Calu3 (cell line): ENCODE data around the gene ATL2. TPM values are rescaled to one million over a fixed set of nuclear protein-coding genes. Genes with fewer than 3 reads are reported as not detected.
"Not testable (repeated sequence)": the region's sequence is repeated elsewhere in the genome, so short reads cannot be mapped to it uniquely, and the experiment has no call there.

ENCODE experiments used
- BruUV-seq: library from RNA; stranded (reverse); fragments of 400-500 nt; replicated peaks from 2 replicates; lab custom pipeline; 2021; lab: Mats Ljungman, UMichigan
- CTCF ChIA-PET: fragments of 300-600 bp; sonication (Branson Sonifier 250); formaldehyde crosslinking; loops from one replicate; lab custom pipeline; 2022; ENCODE audit warnings: antibody characterized with exemption; lab: Charles Lee
- DNase-seq: peaks from one replicate; pipeline ENCODE4 v3.0.0; 2022
- H3K27ac Mint-ChIP-seq: one replicate; pipeline ENCODE4 v1.8.0; 2022; ENCODE audit warnings: mixed read lengths; ENCODE audit not compliant: unreplicated experiment
- H3K27me3 Mint-ChIP-seq: one replicate; pipeline ENCODE4 v1.8.0; 2022; ENCODE audit warnings: mixed read lengths; ENCODE audit not compliant: unreplicated experiment
- H3K36me3 Mint-ChIP-seq: one replicate; pipeline ENCODE4 v1.8.0; 2022; ENCODE audit warnings: mild to moderate bottlenecking, moderate library complexity, mixed read lengths; ENCODE audit not compliant: insufficient read depth, unreplicated experiment
- H3K4me1 Mint-ChIP-seq: one replicate; pipeline ENCODE4 v1.8.0; 2022; ENCODE audit warnings: mild to moderate bottlenecking, low read depth, mixed read lengths; ENCODE audit not compliant: unreplicated experiment
- H3K4me3 Mint-ChIP-seq: one replicate; pipeline ENCODE4 v1.8.0; 2022; ENCODE audit warnings: mild to moderate bottlenecking, low read depth, moderate library complexity, mixed read lengths; ENCODE audit not compliant: unreplicated experiment
- H3K9me3 Mint-ChIP-seq: one replicate; pipeline ENCODE4 v1.8.0; 2022; ENCODE audit warnings: low read depth, mixed read lengths; ENCODE audit not compliant: unreplicated experiment
- intact Hi-C: fragments of 100-400 bp; cut with micrococcal nuclease; formaldehyde crosslinking; loops from one replicate; pipeline ENCODE4 v1.10.0; 2022; ENCODE audit not compliant: unreplicated experiment
- total RNA-seq: library from RNA; stranded (reverse); gene quantifications from 2 replicates; pipeline ENCODE4 v1.2.3, GENCODE V29; 2022
- TF ChIP-seq, protein P1 (sequence below): fragments of 200-600 bp; IDR thresholded peaks from one replicate; pipeline ENCODE4 v1.8.0; 2022; ENCODE audit warnings: antibody characterized with exemption; ENCODE audit not compliant: unreplicated experiment

ATL2 gene
- total RNA-seq, 1 experiment from 2014 or later, result 118 TPM

- DNase-seq, result no peak
- Mint-ChIP-seq H3K36me3 (peaks cover 11% of the 10 kb centered on the region), H3K9me3 (no peaks in the 10 kb centered on the region), H3K4me3 (no peak overlapping the region), H3K27me3 (no peaks in the 10 kb centered on the region), H3K27ac (no peak overlapping the region), H3K4me1 (peaks cover 9% of the 10 kb centered on the region)
- CTCF ChIA-PET, result no interaction called here
- intact Hi-C loops, result no loop called here
- BruUV-seq, result TSS peak; percentile 4
- TF ChIP-seq, protein P1, sequence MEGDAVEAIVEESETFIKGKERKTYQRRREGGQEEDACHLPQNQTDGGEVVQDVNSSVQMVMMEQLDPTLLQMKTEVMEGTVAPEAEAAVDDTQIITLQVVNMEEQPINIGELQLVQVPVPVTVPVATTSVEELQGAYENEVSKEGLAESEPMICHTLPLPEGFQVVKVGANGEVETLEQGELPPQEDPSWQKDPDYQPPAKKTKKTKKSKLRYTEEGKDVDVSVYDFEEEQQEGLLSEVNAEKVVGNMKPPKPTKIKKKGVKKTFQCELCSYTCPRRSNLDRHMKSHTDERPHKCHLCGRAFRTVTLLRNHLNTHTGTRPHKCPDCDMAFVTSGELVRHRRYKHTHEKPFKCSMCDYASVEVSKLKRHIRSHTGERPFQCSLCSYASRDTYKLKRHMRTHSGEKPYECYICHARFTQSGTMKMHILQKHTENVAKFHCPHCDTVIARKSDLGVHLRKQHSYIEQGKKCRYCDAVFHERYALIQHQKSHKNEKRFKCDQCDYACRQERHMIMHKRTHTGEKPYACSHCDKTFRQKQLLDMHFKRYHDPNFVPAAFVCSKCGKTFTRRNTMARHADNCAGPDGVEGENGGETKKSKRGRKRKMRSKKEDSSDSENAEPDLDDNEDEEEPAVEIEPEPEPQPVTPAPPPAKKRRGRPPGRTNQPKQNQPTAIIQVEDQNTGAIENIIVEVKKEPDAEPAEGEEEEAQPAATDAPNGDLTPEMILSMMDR, result no peak
These were observed 86.7 kb downstream of the ATL2 start for GRCh38 chr2:38290332-38290731.

DNA sequence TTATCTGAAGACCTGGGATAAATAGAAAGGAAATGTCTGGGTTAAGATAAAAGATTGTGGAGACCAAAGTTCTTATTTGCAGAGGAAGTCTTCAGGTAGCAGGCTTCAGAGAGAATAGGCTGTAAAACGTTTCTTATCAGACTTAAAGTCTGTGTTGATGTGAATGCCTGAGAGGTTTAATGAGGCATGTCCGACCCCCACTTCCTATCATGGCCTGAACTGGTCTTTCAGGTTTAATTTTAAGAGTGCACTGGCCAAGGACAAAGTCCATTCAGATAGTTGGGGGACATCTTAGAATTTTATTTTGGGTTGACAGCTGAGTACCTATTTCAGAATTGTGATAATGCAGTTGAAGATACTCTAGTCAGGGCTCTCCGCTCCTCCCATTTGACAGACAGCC lies 92.1 kb downstream of the ATL2 start:
- intact Hi-C loops, result no loop called here
- no peak overlapping the region for H3K27ac Mint-ChIP-seq
- H3K27me3 Mint-ChIP-seq, result no peaks in the 10 kb centered on the region
- TF ChIP-seq, protein P1, result no peak
- no TSS peak for BruUV-seq
- no peaks in the 10 kb centered on the region for H3K9me3 Mint-ChIP-seq
- no peak overlapping the region for H3K4me3 Mint-ChIP-seq
- H3K4me1 Mint-ChIP-seq, result peaks cover 22% of the 10 kb centered on the region
- CTCF ChIA-PET, result no interaction called here
- no peak for DNase-seq
- no peaks in the 10 kb centered on the region for H3K36me3 Mint-ChIP-seq

GRCh38 chr2:38281095-38281742 lies 95.9 kb downstream of the ATL2 start:
- Mint-ChIP-seq H3K27ac (no peak overlapping the region), H3K4me1 (peaks cover 41% of the 10 kb centered on the region), H3K4me3 (no peak overlapping the region), H3K36me3 (no peaks in the 10 kb centered on the region), H3K9me3 (no peaks in the 10 kb centered on the region), H3K27me3 (no peaks in the 10 kb centered on the region)
- intact Hi-C loops, result no loop called here
- no peak for DNase-seq
- no TSS peak for BruUV-seq
- CTCF ChIA-PET, result no interaction called here
- TF ChIP-seq, protein P1, result no peak

- Mint-ChIP-seq H3K4me3 (no peak overlapping the region), H3K27ac (no peak overlapping the region), H3K36me3 (no peaks in the 10 kb centered on the region), H3K27me3 (no peaks in the 10 kb centered on the region), H3K9me3 (no peaks in the 10 kb centered on the region), H3K4me1 (peaks cover 35% of the 10 kb centered on the region)
- CTCF ChIA-PET, result interaction anchor here (0.7 kb wide), 1 partner anchor 163 kb away, joined by 3 read pairs; no protein-coding TSS in a partner anchor
- intact Hi-C loops, result loop anchor here (10.0 kb wide), 2 partner anchors 384 to 884 kb away; no protein-coding TSS in a partner anchor
- TF ChIP-seq, protein P1, result no peak
- no peak for DNase-seq
- no TSS peak for BruUV-seq
These were observed 97.9 kb downstream of the ATL2 start for GRCh38 chr2:38279201-38279600.

DNA sequence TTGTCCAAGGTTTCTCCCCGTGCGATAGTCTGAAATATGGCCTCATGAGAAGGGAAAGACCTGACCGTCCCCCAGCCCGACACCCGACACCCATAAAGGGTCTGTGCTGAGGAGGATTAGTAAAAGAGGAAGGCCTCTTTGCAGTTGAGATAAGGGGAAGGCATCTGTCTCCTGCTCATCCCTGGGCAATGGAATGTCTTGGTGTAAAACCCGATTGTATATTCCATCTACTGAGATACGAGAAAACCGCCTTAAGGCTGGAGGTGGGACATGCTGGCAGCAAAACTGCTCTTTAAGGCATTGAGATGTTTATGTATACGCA lies 99.0 kb downstream of the ATL2 start:
- BruUV-seq, CTCF ChIA-PET: not testable (repeated sequence)
- H3K4me1 Mint-ChIP-seq, result peaks cover 26% of the 10 kb centered on the region

More for the DNA sequence above, 99.0 kb downstream of the ATL2 start:
- DNase-seq, H3K27ac Mint-ChIP-seq, H3K27me3 Mint-ChIP-seq, H3K4me3 Mint-ChIP-seq, H3K9me3 Mint-ChIP-seq, H3K36me3 Mint-ChIP-seq: not testable (repeated sequence)
- intact Hi-C loops, result loop anchor here (10.0 kb wide), 2 partner anchors 383 to 883 kb away; no protein-coding TSS in a partner anchor
